ENCODE data around the gene KIAA1328.

The KIAA1328 gene

DNA sequence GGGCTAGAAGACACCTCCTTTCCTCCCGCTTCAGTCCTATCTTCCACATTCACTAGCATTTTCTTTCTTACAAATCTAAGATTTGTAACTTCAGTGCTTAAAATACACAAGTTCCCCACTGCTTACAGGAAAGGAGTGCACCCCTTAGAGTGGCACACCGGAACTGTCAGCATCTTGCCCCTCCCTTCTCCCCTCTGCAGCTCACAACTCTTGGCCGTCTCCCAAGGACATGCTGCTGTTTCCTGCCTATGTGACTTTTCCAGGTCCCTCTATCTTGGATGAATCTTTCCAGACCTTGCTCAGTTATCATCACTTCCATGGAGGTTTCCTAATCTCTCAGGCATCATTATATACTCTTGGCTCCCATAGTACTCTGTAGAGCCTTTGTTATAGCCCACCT lies 401.8 kb downstream of the KIAA1328 start:
- no peak for DNase-seq

DNA sequence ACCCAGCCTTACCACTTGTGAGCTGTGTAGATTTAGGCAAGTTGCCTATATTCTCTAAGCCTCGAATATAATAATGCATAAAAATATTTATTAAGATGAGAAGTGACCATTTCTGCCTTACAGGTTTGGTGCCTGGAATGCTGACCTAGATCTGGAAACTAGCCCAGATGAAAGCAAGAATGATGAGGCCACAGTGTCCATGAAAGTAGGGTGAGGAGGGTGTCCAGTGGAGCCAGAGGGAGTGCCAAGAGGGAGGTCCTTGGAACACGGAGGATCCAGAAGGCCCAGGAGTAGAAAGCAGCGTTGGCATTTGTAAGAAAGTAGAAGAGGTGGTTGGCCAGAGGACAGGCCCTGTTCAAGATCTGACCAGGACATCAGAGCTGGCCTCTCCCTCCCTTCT lies 402.3 kb downstream of the KIAA1328 start:
- no peak for DNase-seq

DNA sequence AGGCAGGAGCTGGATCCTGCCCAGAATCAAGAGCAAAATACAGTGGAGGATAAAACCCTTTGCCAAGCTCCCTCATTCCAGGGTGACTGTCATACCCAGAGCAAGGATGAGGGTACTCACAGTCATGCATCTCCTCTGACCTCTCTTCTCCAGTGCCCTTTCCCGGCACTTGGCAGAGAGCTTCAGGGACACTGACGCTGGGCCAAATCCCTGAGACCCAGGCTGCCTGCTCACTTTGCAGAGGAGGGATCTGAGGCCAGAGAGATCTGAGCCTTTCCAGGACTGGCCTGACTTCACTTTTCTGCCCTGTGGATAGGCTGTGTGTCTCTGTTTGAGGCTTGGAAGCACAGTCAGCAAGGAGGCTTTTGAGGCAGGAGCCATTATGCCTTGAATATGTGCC lies 406.7 kb downstream of the KIAA1328 start:
- no peak for DNase-seq

DNA sequence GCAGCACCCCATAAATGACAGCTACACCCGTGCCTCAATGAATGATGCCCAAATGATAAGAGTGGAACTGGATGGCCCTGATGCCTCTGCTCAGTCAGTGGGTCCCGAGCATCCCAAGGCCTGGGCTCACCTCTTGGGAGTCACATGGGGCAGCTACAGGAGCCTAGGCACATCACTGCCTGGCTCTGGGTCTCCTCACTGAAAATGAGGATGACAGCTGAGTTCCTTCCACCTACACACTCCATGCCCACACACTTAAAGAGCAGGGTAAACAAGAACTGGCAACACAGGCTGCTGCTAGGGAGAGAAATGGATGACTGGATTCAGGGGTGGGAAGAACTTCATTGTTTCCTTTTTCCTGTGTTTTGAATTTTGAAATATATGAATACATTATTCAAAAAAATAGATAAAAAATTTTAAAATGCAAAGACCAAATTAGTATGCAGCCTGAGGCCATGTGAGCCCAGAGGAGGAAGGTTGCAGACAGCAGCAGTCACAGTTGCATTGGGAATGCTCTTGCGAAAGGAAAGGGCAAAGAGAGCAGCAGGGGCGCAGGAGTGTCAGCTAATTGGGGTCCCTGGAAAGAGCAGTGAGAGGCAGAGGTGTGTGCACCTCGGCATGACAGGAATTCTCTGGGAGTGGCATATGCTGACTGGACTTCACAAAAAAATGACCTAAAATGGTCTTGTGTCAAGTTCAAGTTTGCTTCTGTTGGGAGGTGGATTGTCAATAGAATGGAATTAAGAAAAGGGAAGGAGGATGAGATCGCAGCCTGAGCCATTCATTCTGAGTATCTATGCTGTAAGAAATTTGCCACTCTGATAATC lies 409.6 kb downstream of the KIAA1328 start:
- no peak for DNase-seq

DNA sequence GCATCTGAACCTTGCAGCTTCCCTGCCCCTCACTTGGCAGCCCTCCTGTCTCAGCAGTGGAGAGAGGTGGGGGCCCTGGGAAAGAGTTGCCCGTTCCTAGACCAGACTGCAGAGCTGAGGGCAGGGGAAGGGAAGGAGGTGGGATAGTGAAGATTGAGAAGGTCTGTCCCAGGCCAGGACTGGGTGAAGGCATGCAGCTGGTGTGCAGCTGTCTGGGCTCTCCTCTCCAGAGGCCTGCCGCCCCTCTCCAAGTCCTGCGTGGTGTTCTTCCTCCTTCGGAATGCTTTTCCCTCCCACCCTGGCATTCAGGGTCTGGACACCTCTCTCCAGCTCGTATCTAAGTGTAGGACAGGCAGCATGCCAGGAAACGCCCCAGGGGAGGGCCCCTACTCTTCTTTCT lies 413.2 kb downstream of the KIAA1328 start:
- no peak for DNase-seq

DNA sequence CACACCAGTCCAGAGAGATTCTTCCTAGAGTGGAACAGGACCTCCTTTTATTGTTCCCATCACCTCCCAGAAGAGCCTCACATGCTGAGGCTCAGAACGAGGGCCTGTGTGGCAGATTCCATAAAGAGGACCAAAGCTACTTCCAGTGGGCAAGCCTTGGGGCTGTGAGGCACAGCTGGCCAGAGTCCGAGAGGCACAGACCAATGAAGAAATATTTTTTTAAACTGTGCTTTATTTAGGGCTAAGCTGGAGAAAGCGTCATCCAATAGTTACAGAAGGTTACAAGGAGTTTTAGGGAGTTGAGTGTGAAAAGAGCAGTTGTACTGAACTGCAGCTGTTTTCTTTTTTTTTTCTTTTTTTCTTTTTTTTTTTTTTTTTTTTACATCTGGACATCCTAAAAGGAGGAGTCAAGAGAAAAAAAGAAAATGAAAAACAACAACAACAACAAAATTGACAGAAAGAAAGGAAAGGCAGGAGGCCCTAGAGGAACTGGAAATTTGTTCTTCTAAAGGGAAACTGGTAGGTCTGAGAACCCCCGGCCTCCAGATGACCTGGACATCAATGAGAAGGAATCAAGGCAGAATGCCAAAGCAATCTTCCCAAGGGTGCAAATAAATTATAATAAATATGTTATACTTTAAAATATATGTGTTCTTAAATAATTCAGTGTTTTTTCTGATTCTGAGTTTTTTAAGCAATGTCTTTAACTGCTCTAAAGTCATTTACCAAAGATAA lies 414.1 kb downstream of the KIAA1328 start:
- no peak for DNase-seq

DNA sequence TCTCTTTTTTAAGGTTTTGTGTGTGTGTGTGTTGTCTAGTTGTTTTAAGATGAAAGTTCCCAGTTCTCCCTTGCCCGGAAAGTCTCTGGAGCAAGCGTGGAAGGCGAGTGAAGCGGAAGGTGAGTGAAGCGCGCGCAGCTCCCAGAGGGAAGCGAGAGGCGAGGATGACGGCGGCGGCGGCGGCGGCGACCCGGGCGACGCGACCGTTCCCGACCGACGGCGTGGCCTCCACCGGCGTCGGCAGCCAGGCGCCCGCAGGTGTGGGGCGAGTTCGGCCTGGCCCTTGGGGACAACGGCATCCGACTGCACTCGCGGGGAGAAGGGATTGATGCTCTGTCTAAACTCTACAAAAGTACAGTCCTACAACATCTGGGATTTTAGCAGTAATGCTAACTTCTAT lies 414.8 kb downstream of the KIAA1328 start:
- DNase-seq: no peak

DNA sequence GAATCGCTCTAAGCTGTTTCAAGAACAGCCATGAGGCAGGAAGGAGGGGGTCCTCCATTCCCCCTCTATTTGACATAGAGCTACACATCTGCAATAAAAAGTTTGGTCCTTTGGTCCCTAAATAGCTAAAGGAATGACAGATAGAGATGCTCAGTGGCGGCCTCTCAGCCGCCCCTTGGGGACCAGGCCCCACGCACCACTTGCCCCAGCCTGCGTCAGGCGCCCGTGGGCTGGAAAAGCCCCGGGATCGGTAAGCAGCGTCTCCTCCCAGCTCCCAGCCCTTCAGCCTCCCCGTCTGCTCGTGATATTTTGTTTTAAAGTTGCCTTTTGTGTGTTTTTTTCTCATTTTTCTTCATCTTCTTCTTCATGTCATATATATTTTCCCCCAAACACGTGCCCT lies 415.7 kb downstream of the KIAA1328 start:
- no peak for DNase-seq

DNA sequence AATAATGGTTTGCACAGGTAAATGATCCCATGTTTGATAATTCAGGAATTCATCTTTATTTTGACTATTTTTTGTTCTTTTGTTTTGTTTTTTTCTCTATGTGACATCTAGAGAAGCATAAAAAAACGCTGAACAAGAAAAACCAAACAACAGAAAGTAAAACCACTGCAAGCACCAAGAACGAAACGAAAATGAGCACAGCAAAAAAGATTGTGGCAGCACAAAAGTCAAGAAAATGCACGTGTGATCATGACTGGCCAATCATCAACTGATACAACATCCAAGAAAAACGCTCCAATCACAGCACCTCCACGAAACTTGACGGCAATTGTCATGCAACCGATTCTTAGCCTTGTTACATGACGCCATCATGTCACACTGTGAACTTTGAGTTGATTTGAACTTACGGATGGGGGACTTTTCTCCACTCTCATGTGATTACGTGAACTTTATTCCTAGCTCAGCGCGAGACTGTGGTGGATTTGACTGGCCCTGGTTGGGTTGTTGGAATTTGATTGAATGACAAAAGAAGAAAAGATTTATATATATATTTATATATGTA lies 417.9 kb downstream of the KIAA1328 start:
- no peak for DNase-seq

DNA sequence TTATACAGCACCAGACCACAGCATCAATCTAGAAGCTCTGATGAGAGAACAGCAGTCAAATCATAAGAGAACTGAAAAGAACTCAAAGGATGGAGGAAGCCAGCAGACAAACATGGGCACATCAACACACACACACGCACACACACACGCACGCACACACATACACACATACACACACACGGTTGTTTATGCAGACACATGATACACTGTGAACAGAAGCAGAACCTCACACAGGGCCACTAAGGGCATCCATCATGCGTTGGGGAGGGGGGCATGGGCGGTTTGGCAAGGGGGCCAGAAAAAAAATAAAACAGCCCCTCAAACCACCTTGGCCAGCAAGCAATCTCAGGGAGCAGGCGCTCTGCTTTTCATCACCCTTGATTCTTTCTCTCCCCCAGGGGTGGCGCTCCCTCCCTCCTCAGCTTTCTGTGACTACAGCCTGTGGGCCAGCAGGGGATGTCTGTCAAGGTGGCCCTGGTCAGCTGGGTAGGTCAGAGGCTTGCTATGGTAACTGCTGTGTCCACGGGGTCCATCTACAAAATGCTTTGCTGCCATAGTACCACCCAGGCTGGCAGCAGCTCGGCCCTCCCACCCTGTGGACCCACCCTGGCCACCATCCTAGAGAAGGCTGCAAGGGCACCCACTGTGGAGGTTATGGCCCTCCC lies 418.7 kb downstream of the KIAA1328 start:
- no peak for DNase-seq

DNA sequence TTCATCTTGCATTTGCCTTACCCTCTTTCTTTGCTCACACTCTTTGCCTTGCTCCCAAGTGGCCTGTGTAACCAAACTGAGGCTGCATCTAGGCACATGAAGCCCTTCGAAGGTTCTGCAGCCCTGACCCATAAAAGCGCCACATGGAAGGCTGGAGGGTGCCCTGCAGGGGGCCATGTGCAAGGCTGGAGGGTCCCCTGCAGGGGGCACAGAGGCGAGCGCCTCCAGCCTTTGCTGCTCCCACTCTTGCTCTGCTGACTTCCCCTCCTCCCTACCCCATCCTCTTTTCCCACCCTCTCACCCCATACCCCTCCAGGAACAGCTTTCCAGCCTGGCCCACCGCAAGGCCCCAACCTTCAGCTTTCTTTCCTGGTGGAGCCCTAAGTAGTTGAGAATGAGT lies 419.4 kb downstream of the KIAA1328 start:
- no peak for DNase-seq

DNA sequence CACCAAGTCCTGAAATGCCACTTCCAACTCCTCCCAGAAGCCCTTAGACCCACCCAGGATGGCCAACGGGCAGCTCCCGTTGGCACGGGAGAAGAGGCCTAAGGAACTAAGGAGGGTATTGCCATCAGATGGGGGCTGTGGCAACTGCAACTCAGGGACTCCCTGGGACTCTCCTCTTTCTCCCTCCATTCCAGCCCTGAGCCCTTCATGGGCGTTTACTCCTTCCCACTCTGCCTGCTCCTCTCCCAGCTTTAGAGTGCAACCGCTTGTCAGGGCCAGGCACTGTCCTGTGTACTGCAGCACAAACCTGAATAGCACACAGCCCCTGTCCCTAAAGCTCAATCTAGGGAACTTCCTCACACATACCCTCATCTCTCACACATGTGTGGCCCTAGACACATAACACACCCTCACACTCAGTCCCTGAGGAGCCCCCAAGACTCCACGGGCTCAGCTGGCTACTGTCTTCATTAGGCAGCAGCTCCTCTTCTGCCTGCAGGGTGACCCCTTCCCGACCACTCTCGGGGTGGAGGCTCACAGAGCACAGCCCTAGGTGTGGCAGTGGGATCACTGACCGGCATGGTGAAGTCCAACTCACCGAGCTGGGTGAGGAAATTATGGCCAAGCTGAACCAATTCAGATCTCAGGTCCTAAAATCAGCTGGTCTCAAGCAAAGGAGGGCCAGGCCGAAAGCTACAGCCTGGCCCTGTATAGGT lies 420.4 kb downstream of the KIAA1328 start:
- DNase-seq: no peak

DNA sequence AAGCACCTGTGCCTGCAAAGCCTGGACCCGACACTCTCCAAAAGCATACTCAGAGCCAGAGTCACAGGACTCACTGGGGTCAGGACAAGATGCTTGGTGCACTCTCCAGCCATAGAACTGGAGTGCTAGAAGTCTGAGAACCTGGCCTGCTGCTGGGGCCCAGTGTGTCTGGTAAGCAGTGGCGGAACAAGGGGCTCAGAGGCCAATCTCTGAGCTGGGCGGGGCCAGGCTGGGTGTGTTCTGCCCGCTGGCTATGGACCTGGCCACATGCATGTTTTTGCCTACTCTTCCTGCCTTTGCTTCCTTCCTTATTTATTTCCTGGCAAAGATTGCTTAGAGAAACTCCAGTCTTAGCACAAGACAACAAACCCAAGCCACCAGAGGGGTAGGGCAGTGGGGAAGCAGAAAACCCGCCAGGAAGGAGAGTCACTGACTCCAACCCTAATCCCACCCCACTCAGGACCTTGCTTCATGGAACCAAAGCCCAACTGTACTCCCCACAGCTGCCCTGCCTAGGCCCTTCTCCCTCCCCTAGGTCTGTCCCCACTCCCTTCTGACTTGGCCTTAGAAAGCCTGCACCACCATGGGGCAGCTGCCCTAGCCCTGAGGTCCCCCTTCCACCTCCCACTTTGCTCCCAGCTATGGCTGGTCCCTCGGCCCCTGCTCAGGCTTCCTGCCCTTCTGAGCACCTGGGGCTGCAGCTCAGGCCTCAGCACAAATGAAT lies 421.1 kb downstream of the KIAA1328 start:
- no peak for DNase-seq

DNA sequence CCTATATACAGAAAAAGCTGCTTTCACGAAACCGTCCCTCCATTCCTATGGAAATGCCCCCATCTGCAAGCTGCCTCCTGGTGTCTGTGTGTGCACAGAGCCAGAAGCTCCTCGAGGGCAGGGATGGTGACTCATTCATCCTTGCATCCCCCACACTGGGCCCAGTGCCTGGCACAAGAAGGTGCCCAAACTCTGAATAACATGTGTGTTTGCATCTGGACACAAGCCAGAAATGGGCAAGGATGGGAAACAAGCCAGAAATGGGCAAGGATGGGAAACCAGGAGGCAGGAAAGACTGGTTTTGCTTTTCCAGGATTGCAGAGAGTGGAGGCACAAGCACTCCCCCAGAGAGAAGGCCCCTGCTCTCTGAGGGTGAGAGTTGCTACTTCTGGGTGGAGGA lies 422.8 kb downstream of the KIAA1328 start:
- DNase-seq: no peak

DNA sequence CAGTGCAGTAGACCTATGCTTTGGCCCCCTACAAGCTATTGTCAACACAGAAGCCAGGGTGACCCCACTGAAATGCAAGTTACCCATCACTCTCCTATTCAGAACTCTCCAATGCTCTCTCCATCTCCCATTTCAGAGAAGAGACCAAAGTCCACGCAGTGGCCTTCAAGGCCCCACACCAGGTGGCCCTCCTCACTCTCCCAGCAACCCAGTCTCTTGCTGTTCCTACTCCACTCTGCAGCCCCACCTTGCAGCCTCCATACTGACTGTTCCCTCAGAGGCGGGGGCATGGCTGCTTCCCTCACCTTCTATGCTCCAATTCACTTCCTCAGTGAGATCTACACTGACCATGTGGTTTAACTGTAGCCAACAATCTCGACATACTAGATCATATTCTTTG lies 423.4 kb downstream of the KIAA1328 start:
- no peak for DNase-seq

DNA sequence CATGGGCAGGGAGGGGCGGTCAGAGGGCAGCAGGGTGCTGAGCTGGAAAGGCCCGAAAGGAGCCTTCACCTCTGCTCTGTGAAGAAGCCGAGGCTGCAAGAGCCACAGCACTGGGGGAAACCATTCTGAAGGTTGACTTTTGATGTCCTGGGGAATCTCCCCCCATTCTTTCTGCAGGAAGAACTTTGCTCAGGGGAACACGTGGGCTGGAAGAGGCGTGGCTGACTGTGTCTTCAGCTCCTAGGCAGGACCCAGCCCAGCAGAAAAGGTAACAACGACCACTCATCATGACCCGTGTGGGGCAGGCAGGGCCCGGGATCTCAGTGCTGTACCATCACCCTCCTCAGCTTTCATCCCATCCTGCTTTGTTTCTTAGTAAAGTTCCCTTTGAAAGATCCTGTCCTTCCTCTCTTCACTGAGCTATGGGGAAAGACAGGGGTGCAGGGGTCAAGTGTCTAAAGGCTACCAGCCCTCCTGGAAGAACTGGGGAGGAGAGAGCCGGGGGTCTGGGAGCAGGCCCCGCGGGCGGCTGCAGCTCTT lies 424.0 kb downstream of the KIAA1328 start:
- DNase-seq: no peak

DNA sequence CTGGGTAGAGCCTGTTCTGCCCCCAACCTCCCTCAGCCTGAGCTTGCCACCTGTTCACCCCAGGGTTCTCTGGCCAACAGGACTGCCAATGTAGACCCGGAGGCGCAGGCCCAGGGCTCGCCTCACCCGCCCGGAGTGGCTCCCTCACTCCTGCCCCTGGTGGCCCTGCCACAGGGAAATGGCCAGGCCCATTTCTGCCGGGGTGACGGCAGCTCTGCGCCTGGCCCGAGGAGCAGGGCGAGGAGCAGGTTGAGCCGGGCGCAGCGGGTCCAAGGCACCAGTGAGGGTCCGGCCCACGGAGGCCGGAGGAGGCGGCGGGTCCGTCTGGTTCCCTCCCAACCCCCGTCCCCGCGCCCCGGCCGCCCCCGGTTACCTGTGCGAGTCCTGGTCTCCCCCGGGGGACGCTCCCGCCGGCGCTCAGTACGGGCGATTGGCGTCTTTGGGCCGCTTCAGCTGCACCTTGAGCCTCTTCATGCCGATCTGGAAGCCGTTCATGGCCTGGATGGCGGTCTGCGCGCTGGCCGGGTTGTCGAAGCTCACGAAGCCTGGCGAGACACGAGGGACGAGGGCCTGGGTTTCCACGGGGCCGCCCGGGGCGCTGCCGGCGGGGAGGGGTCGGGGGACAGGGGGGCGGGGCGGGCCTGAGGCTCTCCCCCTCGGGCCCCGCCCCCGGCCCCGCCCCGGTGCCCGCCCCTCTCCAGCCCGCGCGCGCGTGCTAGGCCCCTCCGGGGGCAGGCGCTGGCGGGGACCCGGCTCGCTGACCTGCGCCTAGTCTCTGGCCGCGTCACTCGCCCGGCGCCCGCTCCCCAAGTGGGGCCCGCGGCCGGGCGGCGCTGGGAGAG lies 424.7 kb downstream of the KIAA1328 start:
- DNase-seq: no peak

DNA sequence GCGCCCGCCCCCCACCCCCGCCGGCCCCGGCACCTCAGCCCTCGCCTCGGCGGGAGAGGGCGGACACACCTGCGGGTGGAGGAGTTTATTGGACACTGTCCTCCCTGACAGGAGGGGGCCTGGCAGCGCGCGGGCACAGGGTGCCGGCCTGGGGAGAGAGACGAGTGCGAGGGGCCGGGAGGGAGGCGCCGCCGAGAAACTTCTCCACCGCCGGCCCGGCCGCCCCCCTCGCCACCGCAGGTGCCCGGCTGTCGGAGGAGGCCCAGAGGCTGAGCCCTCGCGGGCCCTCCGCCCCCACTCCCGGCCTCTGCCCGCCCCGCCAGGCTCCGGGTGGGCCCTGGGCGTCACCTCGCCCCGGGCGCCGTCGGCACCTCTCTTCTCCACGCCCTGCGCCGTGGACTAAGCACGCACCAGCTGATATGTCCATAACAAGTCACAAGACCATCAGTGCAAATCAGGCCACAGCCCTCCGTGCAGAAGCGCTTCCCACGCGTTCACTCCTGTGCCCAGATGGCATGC lies 425.4 kb downstream of the KIAA1328 start:
- DNase-seq: no peak

DNA sequence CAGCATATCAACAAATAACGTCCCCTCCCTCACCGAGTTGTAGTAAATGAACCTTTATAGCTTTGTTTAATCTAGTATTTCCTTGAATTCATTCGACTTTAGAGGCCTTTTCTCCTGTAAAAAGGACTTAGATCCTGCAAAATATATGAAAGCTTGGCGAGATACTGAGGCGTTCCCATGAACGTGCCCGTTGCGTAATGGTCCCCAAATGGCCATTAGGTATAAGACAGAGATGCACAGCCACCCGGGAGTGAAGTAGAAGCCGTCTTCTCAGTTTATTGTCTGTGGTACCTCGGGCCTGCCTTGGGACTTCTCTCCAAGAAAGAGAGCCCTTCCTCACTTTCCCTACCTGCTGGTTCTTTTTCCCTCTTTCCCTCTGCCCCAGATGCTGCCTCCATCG lies 426.0 kb downstream of the KIAA1328 start:
- no peak for DNase-seq

DNA sequence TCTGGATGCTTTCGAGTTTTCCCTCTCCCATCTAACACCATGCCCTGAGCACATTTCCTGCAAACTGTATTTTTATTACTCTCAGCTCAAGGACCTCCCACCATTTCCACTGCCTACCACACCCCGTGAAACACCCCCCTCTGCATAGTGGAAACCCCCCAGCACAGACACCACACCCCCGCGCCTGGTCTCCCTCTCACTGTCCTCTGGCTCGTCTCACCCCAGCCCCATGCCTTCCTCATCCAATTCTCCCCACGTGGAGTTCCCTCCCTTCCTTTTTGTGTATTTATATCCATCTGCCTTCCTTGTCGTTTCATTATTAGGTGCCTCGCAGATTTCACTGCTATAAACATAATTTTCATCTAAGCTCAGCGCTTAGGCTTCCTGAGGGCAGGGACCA lies 429.2 kb downstream of the KIAA1328 start:
- DNase-seq: no peak

DNA sequence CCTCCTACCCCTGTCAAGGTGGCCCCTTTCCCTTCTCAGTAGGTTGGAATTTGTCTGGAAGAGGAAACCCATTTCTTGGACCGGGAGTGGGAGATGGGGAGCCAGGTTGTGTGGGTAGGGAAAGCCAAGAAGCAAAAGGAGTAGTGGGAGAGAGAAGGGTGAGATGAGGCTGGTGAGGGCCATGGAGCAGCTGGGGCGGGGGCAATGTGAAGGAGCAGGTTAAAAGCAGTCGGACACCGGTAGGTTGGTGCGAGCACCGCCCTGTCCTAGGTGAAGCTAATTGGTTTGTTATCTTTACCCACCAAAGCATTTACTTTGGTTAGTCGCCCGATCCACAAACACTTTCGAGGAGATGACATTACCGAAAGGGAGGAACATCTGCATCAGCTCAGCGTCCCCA lies 429.9 kb downstream of the KIAA1328 start:
- no peak for DNase-seq

Measured in Kasumi-1 (cell line).